Measurements from ENCODE around the gene EFNA5. TPM values are rescaled to one million over a fixed set of nuclear protein-coding genes. Genes with fewer than 3 reads are reported as not detected.

The EFNA5 gene
- polyA plus RNA-seq, 3 donors, result 0.01 TPM; not detected in 2

GRCh38 chr5:107500840-107501239 is 169.9 kb downstream of the EFNA5 start:
- H3K4me2 ChIP-seq (replicated peaks; ENCODE audit: extremely low read depth, low read length, poor library complexity, severe bottlenecking), result no peak overlapping the region
- peaks cover 0 to 2% (median 0%) of the 10 kb centered on the region in 7 donors for H3K9me3 Mint-ChIP-seq
- no peak overlapping the region for H3K27ac Mint-ChIP-seq
- no peak overlapping the region for H3K27ac ChIP-seq (ENCODE audit: low read depth in 1 of 2, low read length in 2 of 2)
- H3K4me1 Mint-ChIP-seq, result peaks cover 4% of the 10 kb centered on the region
- H3K9me3 ChIP-seq (replicated peaks in 1 of 2; ENCODE audit: control insufficient read depth in 1 of 2, insufficient read depth in 1 of 2, low read length in 2 of 2), result no peaks in the 10 kb centered on the region
- no peak for TF ChIP-seq CTCF (IDR thresholded peaks at IDR 0.05)
- no peaks in the 10 kb centered on the region for H3K79me2 ChIP-seq (ENCODE audit: insufficient read depth, low read length)
- no peak overlapping the region for H2AFZ ChIP-seq (ENCODE audit: insufficient read depth, low read depth, low read length, poor library complexity, severe bottlenecking)
- DNase-seq, result no peak
- no peaks in the 10 kb centered on the region for H3K36me3 ChIP-seq (replicated peaks in 1 of 2; ENCODE audit: control insufficient read depth in 1 of 2, insufficient read depth in 2 of 2, low read length in 2 of 2)
- H3K9ac ChIP-seq (ENCODE audit: insufficient read depth, low read length, poor library complexity, severe bottlenecking), result no peak overlapping the region
- no peak overlapping the region for H3K4me3 ChIP-seq (replicated peaks in 1 of 3; ENCODE audit: low read depth in 2 of 3, low read length in 3 of 3)
- peaks cover 0 to 1% (median 0%) of the 10 kb centered on the region in 3 donors for H3K27me3 Mint-ChIP-seq (ENCODE audit: low read depth in 3 of 3)
- intact Hi-C loops (cut with micrococcal nuclease), result no loop called here
- H3K27me3 ChIP-seq (ENCODE audit: control insufficient read depth in 2 of 2, insufficient read depth in 2 of 2, low read length in 2 of 2), result no peaks in the 10 kb centered on the region
- no peaks in the 10 kb centered on the region for H3K36me3 Mint-ChIP-seq
- H3K4me1 ChIP-seq (ENCODE audit: control insufficient read depth in 1 of 2, insufficient read depth in 2 of 2, low read length in 2 of 2), result no peaks in the 10 kb centered on the region
- no peak overlapping the region for H3K4me3 Mint-ChIP-seq
- WGBS (ENCODE audit: insufficient coverage), result no CpG with 5 or more reads among the region's 1 CpG
- no peaks in the 10 kb centered on the region for H4K20me1 ChIP-seq (ENCODE audit: insufficient read depth, low read length)

- no peak for DNase-seq
- H3K27ac Mint-ChIP-seq, result peak overlapping the region in 1 of 7 donors; percentile 21
- H3K27ac ChIP-seq (ENCODE audit: low read depth in 1 of 2, low read length in 2 of 2), result no peak overlapping the region
- peaks cover 4% of the 10 kb centered on the region for H3K4me1 Mint-ChIP-seq
- no peak overlapping the region for H3K4me3 ChIP-seq (replicated peaks in 1 of 3; ENCODE audit: low read depth in 2 of 3, low read length in 3 of 3)
- no peaks in the 10 kb centered on the region for H3K27me3 ChIP-seq (ENCODE audit: control insufficient read depth in 2 of 2, insufficient read depth in 2 of 2, low read length in 2 of 2)
- no peaks in the 10 kb centered on the region for H3K9me3 ChIP-seq (replicated peaks in 1 of 2; ENCODE audit: control insufficient read depth in 1 of 2, insufficient read depth in 1 of 2, low read length in 2 of 2)
- no peaks in the 10 kb centered on the region for H4K20me1 ChIP-seq (ENCODE audit: insufficient read depth, low read length)
- H3K4me3 Mint-ChIP-seq, result no peak overlapping the region
- no peaks in the 10 kb centered on the region for H3K36me3 Mint-ChIP-seq
- peaks cover 0 to 7% (median under 1%) of the 10 kb centered on the region in 7 donors for H3K9me3 Mint-ChIP-seq
- no peaks in the 10 kb centered on the region for H3K4me1 ChIP-seq (ENCODE audit: control insufficient read depth in 1 of 2, insufficient read depth in 2 of 2, low read length in 2 of 2)
- H2AFZ ChIP-seq (ENCODE audit: insufficient read depth, low read depth, low read length, poor library complexity, severe bottlenecking), result no peak overlapping the region
- no peaks in the 10 kb centered on the region for H3K36me3 ChIP-seq (replicated peaks in 1 of 2; ENCODE audit: control insufficient read depth in 1 of 2, insufficient read depth in 2 of 2, low read length in 2 of 2)
- no peak overlapping the region for H3K4me2 ChIP-seq (replicated peaks; ENCODE audit: extremely low read depth, low read length, poor library complexity, severe bottlenecking)
- intact Hi-C loops (cut with micrococcal nuclease), result no loop called here
- no peak overlapping the region for H3K9ac ChIP-seq (ENCODE audit: insufficient read depth, low read length, poor library complexity, severe bottlenecking)
- H3K79me2 ChIP-seq (ENCODE audit: insufficient read depth, low read length), result no peaks in the 10 kb centered on the region
- peaks cover 0 to 1% (median 0%) of the 10 kb centered on the region in 3 donors for H3K27me3 Mint-ChIP-seq (ENCODE audit: low read depth in 3 of 3)
- TF ChIP-seq CTCF (IDR thresholded peaks at IDR 0.05), result no peak
These were observed 170.4 kb downstream of the EFNA5 start for GRCh38 chr5:107500347-107500746.

Measured in CD14-positive monocyte (primary cell).